Measurements from ENCODE around the gene SCYGR5.

- TF ChIP-seq EZH2 (IDR thresholded peaks at IDR 0.05; ENCODE audit: insufficient read depth, poor library complexity, severe bottlenecking) (no peak), EZH2phosphoT487 (IDR thresholded peaks at IDR 0.05; ENCODE audit: insufficient read depth, low read depth) (no peak)
Observed at GRCh38 chr2:227661025-227661649, 5.5 kb upstream of the SCYGR5 start.

Measured in GM23248 (cell line).